HG03342 (cell line): ENCODE measurements around the gene ST3GAL3.

ENCODE experiments used
- ATAC-seq: cut with Tn5 transposase; IDR thresholded peaks from one replicate; pipeline ENCODE4 v1.9.1; 2021; ENCODE audit warnings: mild to moderate bottlenecking, moderate library complexity; ENCODE audit not compliant: unreplicated experiment

Gene ST3GAL3

DNA sequence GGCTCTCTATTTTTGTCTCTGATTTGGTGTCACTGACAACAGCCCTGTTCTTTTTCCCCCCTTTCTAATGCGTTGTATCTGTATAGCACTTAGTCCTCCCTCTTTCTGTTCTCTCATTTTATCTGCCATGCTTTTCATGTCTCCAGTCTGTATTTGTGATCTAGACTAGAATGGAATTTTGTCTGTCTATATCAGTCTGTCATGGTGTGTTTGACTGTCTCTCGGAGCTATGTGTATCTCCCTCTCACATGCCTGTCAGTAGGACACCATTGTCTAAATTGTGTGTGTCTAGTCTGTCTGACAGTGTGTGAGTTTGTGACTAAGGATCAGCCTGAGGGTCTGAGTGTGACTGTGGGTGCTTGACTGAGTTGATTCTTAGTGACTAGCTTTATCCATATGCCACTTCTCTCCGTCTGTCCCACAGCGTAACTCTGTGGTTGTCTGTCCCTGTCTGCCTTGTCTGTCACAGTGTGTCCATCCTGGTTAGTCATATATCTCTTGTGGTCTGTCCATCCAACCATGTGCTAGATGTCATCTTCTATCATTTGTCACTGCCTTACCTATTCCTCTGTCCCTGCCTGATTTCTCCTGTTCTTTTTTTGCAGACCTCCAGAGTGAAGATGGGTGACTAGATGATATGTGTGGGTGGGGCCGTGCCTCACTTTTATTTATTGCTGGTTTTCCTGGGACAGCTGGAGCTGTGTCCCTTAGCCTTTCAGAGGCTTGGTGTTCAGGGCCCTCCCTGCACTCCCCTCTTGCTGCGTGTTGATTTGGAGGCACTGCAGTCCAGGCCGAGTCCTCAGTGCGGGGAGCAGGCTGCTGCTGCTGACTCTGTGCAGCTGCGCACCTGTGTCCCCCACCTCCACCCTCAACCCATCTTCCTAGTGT lies 270.3 kb downstream of the ST3GAL3 start:
- no peak for ATAC-seq

DNA sequence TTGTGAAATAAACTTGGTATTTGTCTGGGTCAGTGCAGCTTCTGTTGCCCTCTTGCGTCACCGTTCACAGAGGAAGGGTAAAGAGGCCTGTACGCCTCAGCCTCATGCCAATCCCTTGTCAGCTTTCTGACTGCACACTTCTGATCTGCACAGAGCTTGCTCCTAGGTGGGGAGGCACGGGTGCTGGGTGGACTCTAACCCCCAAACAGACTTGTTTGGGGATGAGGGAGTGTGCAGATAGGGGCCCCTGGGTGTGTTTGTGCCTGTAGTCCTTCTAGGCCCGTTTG lies 270.9 kb downstream of the ST3GAL3 start:
- ATAC-seq: no peak

DNA sequence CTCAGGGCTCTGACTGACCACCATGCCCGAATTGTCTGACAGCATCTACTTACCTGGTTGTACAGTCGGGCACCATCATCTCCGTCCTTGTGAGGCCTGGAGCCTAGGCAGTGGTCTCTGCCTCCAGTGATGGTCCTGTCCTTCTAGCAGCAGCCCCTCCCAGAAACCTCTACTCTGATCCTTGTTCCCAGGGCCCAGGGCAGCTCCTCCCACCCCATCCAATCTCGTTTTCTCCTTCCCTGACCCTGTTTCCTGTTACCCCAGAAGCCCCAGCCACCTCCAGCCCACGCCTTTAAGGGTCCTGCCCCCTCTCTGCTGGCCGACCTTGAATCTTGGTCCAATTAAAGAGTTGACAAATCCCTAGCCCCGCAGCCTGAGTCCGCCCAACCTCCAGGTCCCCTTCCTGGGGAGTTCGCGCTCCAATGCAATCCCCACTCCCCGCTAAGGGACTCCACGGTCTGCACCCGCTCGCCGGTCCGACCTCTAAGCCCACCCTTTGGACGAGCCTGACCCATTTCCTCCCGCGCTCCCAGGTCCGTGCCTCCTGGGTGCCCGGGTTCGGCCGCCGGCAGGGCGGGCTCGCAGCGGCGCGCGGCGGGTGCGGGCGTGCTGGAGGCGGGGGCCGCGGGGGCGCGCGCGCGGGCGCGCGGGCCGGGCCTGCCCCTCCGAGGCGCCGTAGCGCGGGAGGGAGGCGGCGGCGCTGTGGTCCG lies 271.4 kb downstream of the ST3GAL3 start, which contains the start of gene B4GALT2:
Gene B4GALT2 (plus strand): TSS at position 660 of the 710 bp plus-strand sequence. CDS start 1,951 bp downstream, outside the sequence.
- ATAC-seq: no peak

DNA sequence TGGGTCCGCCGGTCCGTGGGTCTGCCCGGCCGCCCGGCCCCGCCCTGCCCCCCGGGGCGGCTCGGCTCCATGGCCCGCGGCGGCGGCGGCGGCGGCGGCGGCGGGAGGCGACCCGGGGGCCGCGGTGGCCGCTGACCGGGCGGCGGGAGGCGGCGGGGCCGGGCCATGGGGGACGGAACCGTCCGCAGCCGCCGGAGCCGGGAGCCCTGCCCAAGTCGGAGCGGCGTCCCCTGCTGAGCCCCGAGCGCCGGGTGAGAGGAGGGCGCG lies 271.9 kb downstream of the ST3GAL3 start:
- no peak for ATAC-seq

DNA sequence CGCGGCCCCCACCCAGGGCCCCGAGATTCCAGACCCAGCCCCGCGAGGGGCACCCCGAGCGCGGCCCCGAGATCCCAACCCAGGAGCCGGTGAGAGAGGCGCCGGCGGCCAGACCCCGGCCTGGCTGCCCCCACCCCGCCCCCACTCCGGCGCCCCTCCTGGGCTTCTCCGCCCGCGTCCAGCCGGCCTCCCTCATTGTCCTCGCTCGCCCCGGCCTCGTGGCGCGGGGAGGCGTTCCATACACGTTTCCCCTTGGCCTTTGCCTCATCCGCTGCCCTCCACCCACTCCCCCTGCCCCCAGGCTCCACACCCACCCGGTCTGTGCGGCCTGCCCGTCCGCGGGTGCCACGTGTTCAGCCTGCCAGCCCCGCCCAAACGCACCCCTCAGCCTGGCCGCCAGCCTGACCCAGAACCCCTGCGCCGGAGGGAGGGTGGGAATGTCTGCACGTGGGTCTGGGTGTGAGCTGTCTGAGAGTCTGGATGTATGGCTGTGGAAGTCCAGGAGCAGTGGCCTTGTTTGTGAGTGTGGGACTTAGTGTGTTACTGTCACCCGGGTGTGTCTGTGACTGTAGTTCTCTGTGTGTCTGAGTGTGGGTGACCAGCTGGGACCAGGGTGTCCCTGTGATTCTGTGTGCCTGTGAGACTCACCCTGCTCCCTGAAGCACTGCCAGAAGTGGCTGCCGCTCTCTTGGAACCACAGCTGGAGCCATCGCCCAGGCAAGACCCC lies 272.4 kb downstream of the ST3GAL3 start:
- ATAC-seq: no peak

DNA sequence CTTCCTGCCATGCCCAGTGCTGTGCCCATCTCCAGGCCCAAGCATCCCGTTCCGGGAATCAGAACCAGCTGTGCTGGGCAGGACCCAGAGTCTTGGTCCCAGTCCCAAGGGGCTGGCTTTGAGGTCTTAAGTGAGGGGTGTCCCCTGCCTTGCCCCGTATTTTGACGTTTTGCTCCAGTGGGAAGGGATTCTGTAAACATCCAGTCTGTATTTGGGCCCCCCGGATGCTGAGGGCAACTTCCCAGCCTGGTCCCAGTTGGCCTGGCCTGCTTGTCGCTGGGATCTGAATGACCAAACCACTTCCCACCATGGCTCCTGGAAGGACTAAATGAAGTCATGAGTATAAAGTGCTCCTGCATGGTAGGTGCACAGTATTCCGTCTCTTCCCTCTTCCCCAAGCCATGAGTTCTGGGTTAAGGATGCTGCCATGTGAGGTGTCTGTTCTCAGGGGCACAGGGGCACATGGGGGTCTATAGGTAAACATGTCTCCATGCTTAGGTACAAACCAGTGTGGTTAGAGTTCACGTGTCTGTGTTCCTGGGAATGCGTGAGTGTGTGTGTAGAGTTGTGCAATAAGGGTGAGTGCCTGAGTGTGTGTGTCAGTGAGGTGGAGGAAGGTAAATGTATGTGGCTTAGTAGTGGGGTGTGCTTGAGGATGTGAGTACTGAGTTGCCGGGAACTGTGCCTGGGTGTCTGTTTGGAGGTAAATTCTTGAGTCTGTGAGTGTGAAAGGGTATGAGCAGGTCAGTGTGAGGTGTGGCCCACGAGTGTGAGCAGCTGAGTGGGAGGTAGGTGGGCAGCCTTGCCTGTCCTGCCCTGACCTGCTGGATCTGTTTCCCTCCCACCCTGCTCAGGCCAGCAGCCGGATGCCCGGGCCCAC lies 273.2 kb downstream of the ST3GAL3 start:
- no peak for ATAC-seq
